Ectodermal cell (in vitro differentiated cells): Measurements from ENCODE around the gene RPTOR.

Source experiments
- H3K27ac ChIP-seq: 2 replicates; pipeline ENCODE4 v1.7.0; 2013; ENCODE audit warnings: mild to moderate bottlenecking, low read depth, low read length; ENCODE audit not compliant: insufficient read depth, poor library complexity, severe bottlenecking
- H3K27me3 ChIP-seq: 2 replicates; pipeline ENCODE4 v1.7.0; 2013; ENCODE audit warnings: mild to moderate bottlenecking, low read length; ENCODE audit not compliant: insufficient read depth, control insufficient read depth, poor library complexity, severe bottlenecking
- H3K36me3 ChIP-seq: one replicate; pipeline ENCODE4 v1.7.0; 2013; ENCODE audit warnings: low read length; ENCODE audit not compliant: control insufficient read depth, insufficient read depth
- H3K4me1 ChIP-seq: one replicate; pipeline ENCODE4 v1.7.0; 2013; ENCODE audit warnings: low read length; ENCODE audit not compliant: control insufficient read depth, insufficient read depth
- H3K4me3 ChIP-seq: 2 replicates; pipeline ENCODE4 v1.7.0; 2013; ENCODE audit warnings: low read depth, low read length, control low read depth; ENCODE audit not compliant: insufficient read depth
- H3K9me3 ChIP-seq: 2 replicates; pipeline ENCODE4 v1.7.0; 2013; ENCODE audit warnings: mild to moderate bottlenecking, low read length, moderate library complexity; ENCODE audit not compliant: control insufficient read depth
- WGBS, 2 experiments: methylation state at CpG; one replicate each; pipeline ENCODE4 v1.1.7; 2013; ENCODE audit warnings: missing lambda C conversion rate in 2 of 2; 5-methylcytosine and 5-hydroxymethylcytosine counted together

Gene RPTOR

GRCh38 chr17:80850817-80851216, 306.2 kb downstream of the RPTOR start:
- WGBS, 2 experiments = 87 to 88% methylated on average over 6 of the region's 6 CpGs
- peaks cover 6% of the 10 kb centered on the region for H3K36me3 ChIP-seq
- H3K27me3 ChIP-seq = no peaks in the 10 kb centered on the region
- H3K4me1 ChIP-seq = peaks cover 8% of the 10 kb centered on the region
- no peak overlapping the region for H3K27ac ChIP-seq
- H3K9me3 ChIP-seq = no peaks in the 10 kb centered on the region
- H3K4me3 ChIP-seq = no peak overlapping the region

- H3K36me3 ChIP-seq = peaks cover 6% of the 10 kb centered on the region
Observed at GRCh38 chr17:80851277-80851925, 306.8 kb downstream of the RPTOR start.

GRCh38 chr17:80852476-80853015, 307.9 kb downstream of the RPTOR start:
- H3K36me3 ChIP-seq = no peaks in the 10 kb centered on the region
- H3K27ac ChIP-seq = no peak overlapping the region
- H3K4me3 ChIP-seq = no peak overlapping the region
- no peaks in the 10 kb centered on the region for H3K9me3 ChIP-seq
- no peaks in the 10 kb centered on the region for H3K27me3 ChIP-seq
- 90 to 91% methylated on average over 11 of the region's 11 CpGs for WGBS, 2 experiments
- H3K4me1 ChIP-seq = peaks cover 8% of the 10 kb centered on the region

More at GRCh38 chr17:80851277-80851925, 306.8 kb downstream of the RPTOR start:
- 93 to 94% methylated on average over 15 to 16 of the region's 17 CpGs for WGBS, 2 experiments
- Histone ChIP-seq H3K27me3 (no peaks in the 10 kb centered on the region), H3K4me1 (peaks cover 8% of the 10 kb centered on the region), H3K4me3 (no peak overlapping the region), H3K27ac (no peak overlapping the region), H3K9me3 (no peaks in the 10 kb centered on the region)

GRCh38 chr17:80853076-80853475, 308.4 kb downstream of the RPTOR start:
- H3K36me3 ChIP-seq = no peaks in the 10 kb centered on the region
- no peak overlapping the region for H3K4me3 ChIP-seq
- H3K27ac ChIP-seq = no peak overlapping the region
- H3K4me1 ChIP-seq = peaks cover 8% of the 10 kb centered on the region
- no peaks in the 10 kb centered on the region for H3K27me3 ChIP-seq
- H3K9me3 ChIP-seq = no peaks in the 10 kb centered on the region
- WGBS, 2 experiments = 74 to 78% methylated on average over 16 of the region's 16 CpGs

- no peaks in the 10 kb centered on the region for H3K9me3 ChIP-seq
- no peaks in the 10 kb centered on the region for H3K36me3 ChIP-seq
- WGBS, 2 experiments = 96 to 97% methylated on average over 10 of the region's 10 CpGs
- H3K27me3 ChIP-seq = no peaks in the 10 kb centered on the region
- peaks cover 10% of the 10 kb centered on the region for H3K4me1 ChIP-seq
- H3K4me3 ChIP-seq = no peak overlapping the region
- H3K27ac ChIP-seq = no peak overlapping the region
Observed at GRCh38 chr17:80854220-80854619, 309.6 kb downstream of the RPTOR start.

GRCh38 chr17:80855196-80855947, 310.7 kb downstream of the RPTOR start:
- 96% methylated on average over 23 of the region's 23 CpGs for WGBS, 2 experiments
- no peak overlapping the region for H3K4me3 ChIP-seq
- peaks cover 20% of the 10 kb centered on the region for H3K4me1 ChIP-seq
- no peaks in the 10 kb centered on the region for H3K9me3 ChIP-seq
- no peaks in the 10 kb centered on the region for H3K36me3 ChIP-seq
- no peaks in the 10 kb centered on the region for H3K27me3 ChIP-seq
- no peak overlapping the region for H3K27ac ChIP-seq

GRCh38 chr17:80855948-80856862, 311.6 kb downstream of the RPTOR start:
- H3K27ac ChIP-seq = no peak overlapping the region
- no peak overlapping the region for H3K4me3 ChIP-seq
- H3K27me3 ChIP-seq = no peaks in the 10 kb centered on the region
- H3K9me3 ChIP-seq = no peaks in the 10 kb centered on the region
- peaks cover 20% of the 10 kb centered on the region for H3K4me1 ChIP-seq
- WGBS, 2 experiments = 92 to 94% methylated on average over 20 to 21 of the region's 21 CpGs
- no peaks in the 10 kb centered on the region for H3K36me3 ChIP-seq

GRCh38 chr17:80856863-80857755, 312.5 kb downstream of the RPTOR start:
- no peak overlapping the region for H3K27ac ChIP-seq
- H3K4me3 ChIP-seq = no peak overlapping the region
- H3K27me3 ChIP-seq = no peaks in the 10 kb centered on the region
- H3K4me1 ChIP-seq = peaks cover 20% of the 10 kb centered on the region
- no peaks in the 10 kb centered on the region for H3K9me3 ChIP-seq
- H3K36me3 ChIP-seq = no peaks in the 10 kb centered on the region
- WGBS, 2 experiments = 96 to 97% methylated on average over 27 of the region's 27 CpGs

- Histone ChIP-seq H3K4me3 (no peak overlapping the region), H3K36me3 (peaks cover 5% of the 10 kb centered on the region), H3K4me1 (peaks cover 16% of the 10 kb centered on the region), H3K27ac (no peak overlapping the region), H3K9me3 (no peaks in the 10 kb centered on the region), H3K27me3 (no peaks in the 10 kb centered on the region)
- 93 to 94% methylated on average over 25 of the region's 25 CpGs for WGBS, 2 experiments
Observed at GRCh38 chr17:80857756-80858171, 313.1 kb downstream of the RPTOR start.
